ENCODE data around the gene LRRC74A. TPM values are rescaled to one million over a fixed set of nuclear protein-coding genes. Genes with fewer than 3 reads are reported as not detected.

Gene LRRC74A
- total RNA-seq, 1 experiment from 2014 or later, result not detected

DNA sequence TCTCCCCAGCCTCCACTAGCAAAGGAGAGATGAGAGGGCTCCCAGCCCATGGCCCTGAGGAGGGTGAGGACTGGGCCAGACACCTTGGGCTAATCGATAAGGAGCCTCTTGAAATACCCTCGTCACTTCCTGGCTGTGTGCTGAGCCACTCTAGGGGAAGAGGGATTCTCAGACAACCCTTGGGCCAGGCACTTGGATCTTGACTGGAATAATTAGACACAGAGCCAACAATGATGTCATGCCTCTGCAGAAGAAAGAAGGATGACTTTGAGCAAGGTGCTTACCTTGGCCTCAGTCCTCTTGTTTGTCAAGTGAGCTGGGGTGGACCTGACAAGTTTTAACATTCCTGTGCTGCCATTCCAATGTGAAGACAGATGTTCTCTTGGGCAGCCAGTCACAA is 83.1 kb downstream of the LRRC74A start:
- no peak for DNase-seq
- no peak overlapping the region for H2BK12ac ChIP-seq (ENCODE audit: insufficient read length, low read depth, low read length)
- Mint-ChIP-seq H3K4me3 (no peak overlapping the region), H3K36me3 (ENCODE audit: insufficient read depth in 1 of 3, low read depth in 3 of 3) (no peaks in the 10 kb centered on the region), H3K4me1 (peaks cover 13% of the 10 kb centered on the region in 2 experiments), H3K27ac (no peak overlapping the region; a peak in 1 of 7 replicates), H3K27me3 (ENCODE audit: low read depth) (no peaks in the 10 kb centered on the region), H3K9me3 (no peaks in the 10 kb centered on the region)
- no peak overlapping the region for H3K4me2 ChIP-seq (ENCODE audit: insufficient read depth, insufficient read length, low read length)
- no peak overlapping the region for H4K5ac ChIP-seq (ENCODE audit: insufficient read length, low read depth, low read length)
- WGBS (ENCODE audit: extremely low coverage, insufficient read length, low lambda C conversion rate), result no CpG with 5 or more reads among the region's 2 CpGs
- H3K23me2 ChIP-seq (ENCODE audit: insufficient read length, low read depth, low read length, poor library complexity, severe bottlenecking), result no peaks in the 10 kb centered on the region
- H4K20me1 ChIP-seq (ENCODE audit: control insufficient read depth, insufficient read depth, insufficient read length), result no peaks in the 10 kb centered on the region
- no peak overlapping the region for H3K18ac ChIP-seq (ENCODE audit: insufficient read length, low read depth, low read length)
- H2AFZ ChIP-seq (ENCODE audit: low read length), result no peak overlapping the region
- no peak overlapping the region for H3K27ac ChIP-seq (ENCODE audit: insufficient read length, low read depth, low read length)
- no peak overlapping the region for H3K9ac ChIP-seq (ENCODE audit: extremely low read depth, insufficient read length, low read length)
- no peak overlapping the region for H3K23ac ChIP-seq (ENCODE audit: insufficient read length, low read depth, low read length)
- H3K4me1 ChIP-seq (ENCODE audit: insufficient read depth, low read length), result no peaks in the 10 kb centered on the region; the same call in 1 of the 2 replicates
- no peak overlapping the region for H2AK5ac ChIP-seq (ENCODE audit: insufficient read length, low read length)
- no peak overlapping the region for H4K8ac ChIP-seq (replicated peaks; ENCODE audit: insufficient read length, low read depth, low read length)
- no peak overlapping the region for H3K4ac ChIP-seq (ENCODE audit: low read depth, low read length)
- H4K91ac ChIP-seq (ENCODE audit: insufficient read length, low read depth, low read length), result no peak overlapping the region
- no peak overlapping the region; the same call in 1 of the 2 replicates for H2BK15ac ChIP-seq (ENCODE audit: low read depth, low read length)
- no peak overlapping the region for H3T11ph ChIP-seq (ENCODE audit: low read length)
- H2BK120ac ChIP-seq (ENCODE audit: low read depth, low read length, poor library complexity, severe bottlenecking), result no peak overlapping the region
- H3K79me2 ChIP-seq (ENCODE audit: insufficient read depth, low read length), result no peaks in the 10 kb centered on the region
- H3K9me3 ChIP-seq (ENCODE audit: control insufficient read depth, low read depth, low read length), result no peaks in the 10 kb centered on the region
- H2BK5ac ChIP-seq (ENCODE audit: insufficient read length, low read length), result no peak overlapping the region
- H3K27me3 ChIP-seq (ENCODE audit: insufficient read depth, low read length), result no peaks in the 10 kb centered on the region
- TF ChIP-seq, protein P1, sequence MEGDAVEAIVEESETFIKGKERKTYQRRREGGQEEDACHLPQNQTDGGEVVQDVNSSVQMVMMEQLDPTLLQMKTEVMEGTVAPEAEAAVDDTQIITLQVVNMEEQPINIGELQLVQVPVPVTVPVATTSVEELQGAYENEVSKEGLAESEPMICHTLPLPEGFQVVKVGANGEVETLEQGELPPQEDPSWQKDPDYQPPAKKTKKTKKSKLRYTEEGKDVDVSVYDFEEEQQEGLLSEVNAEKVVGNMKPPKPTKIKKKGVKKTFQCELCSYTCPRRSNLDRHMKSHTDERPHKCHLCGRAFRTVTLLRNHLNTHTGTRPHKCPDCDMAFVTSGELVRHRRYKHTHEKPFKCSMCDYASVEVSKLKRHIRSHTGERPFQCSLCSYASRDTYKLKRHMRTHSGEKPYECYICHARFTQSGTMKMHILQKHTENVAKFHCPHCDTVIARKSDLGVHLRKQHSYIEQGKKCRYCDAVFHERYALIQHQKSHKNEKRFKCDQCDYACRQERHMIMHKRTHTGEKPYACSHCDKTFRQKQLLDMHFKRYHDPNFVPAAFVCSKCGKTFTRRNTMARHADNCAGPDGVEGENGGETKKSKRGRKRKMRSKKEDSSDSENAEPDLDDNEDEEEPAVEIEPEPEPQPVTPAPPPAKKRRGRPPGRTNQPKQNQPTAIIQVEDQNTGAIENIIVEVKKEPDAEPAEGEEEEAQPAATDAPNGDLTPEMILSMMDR (conservative IDR thresholded peaks at IDR 0.05), result no peak
- H2BK20ac ChIP-seq (ENCODE audit: low read depth, low read length, poor library complexity, severe bottlenecking), result no peak overlapping the region
- no peak overlapping the region for H3K56ac ChIP-seq (ENCODE audit: insufficient read length, low read depth, low read length)
- H3K14ac ChIP-seq (ENCODE audit: insufficient read depth, low read length), result no peak overlapping the region
- H3K79me1 ChIP-seq (ENCODE audit: insufficient read depth, low read depth, low read length, poor library complexity, severe bottlenecking), result no peaks in the 10 kb centered on the region

Data from H9 (cell line).